ENCODE data around the gene PLEKHA7. TPM values are rescaled to one million over a fixed set of nuclear protein-coding genes. Genes with fewer than 3 reads are reported as not detected.

PLEKHA7 gene
- total RNA-seq, 2 donors from 2014 or later, result 55.6 to 65.9 TPM

DNA sequence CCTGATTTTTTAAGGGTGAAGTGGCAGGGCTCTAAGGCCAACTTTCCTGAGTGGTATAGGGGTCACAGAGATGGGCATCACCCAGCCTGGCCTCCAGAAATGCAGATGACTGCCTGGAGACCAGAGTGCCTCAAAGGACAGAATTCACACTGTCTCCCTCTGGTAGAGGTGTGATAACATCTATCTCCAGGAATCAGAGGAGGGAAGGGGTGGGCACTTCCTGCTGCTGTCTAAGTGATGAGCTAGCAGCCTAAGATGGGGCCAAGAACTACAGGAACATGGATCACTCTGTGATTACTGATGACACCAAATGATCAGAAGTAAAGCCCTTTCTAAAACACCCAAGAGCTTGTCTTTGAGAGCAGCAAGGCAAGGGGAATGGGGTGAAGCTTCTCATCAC lies 213.8 kb downstream of the PLEKHA7 start:
- Histone ChIP-seq H3K27me3 (no peaks in the 10 kb centered on the region), H3K27ac (no peak overlapping the region), H3K4me1 (peaks cover 4% of the 10 kb centered on the region), H3K36me3 (no peaks in the 10 kb centered on the region), H3K9me3 (no peaks in the 10 kb centered on the region), H3K4me3 (no peak overlapping the region), H3K9ac (ENCODE audit: low read depth in 2 of 2, low read length in 2 of 2) (no peak overlapping the region)
- intact Hi-C loops (cut with DNase I), result no loop called here
- TF ChIP-seq, protein P1, sequence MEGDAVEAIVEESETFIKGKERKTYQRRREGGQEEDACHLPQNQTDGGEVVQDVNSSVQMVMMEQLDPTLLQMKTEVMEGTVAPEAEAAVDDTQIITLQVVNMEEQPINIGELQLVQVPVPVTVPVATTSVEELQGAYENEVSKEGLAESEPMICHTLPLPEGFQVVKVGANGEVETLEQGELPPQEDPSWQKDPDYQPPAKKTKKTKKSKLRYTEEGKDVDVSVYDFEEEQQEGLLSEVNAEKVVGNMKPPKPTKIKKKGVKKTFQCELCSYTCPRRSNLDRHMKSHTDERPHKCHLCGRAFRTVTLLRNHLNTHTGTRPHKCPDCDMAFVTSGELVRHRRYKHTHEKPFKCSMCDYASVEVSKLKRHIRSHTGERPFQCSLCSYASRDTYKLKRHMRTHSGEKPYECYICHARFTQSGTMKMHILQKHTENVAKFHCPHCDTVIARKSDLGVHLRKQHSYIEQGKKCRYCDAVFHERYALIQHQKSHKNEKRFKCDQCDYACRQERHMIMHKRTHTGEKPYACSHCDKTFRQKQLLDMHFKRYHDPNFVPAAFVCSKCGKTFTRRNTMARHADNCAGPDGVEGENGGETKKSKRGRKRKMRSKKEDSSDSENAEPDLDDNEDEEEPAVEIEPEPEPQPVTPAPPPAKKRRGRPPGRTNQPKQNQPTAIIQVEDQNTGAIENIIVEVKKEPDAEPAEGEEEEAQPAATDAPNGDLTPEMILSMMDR (IDR thresholded peaks at IDR 0.05), result no peak
- DNase-seq, result no peak

DNA sequence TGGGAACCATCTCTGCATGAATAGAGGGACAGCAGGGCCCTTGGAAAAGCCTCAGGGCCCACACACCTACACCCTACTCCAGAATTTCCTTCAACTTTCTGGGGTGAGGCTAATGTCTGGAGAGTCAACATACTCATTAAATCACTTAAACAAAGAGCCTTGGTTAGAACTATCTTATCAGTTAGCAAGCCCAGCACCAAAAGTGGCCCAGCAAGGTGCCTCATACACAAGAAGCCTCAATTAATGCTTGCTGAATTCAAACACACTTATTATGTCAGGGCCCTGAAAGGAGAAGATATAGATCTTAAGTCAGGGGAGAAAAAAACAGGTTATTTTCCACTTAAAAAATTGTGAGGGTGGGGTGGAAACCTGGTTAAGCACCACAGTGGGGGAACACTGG lies 214.3 kb downstream of the PLEKHA7 start:
- Histone ChIP-seq H3K4me1 (peaks cover 1% of the 10 kb centered on the region), H3K27me3 (no peaks in the 10 kb centered on the region), H3K4me3 (no peak overlapping the region), H3K36me3 (no peaks in the 10 kb centered on the region), H3K27ac (no peak overlapping the region), H3K9me3 (no peaks in the 10 kb centered on the region), H3K9ac (ENCODE audit: low read depth in 2 of 2, low read length in 2 of 2) (no peak overlapping the region)
- DNase-seq, result no peak
- intact Hi-C loops (cut with DNase I), result no loop called here
- TF ChIP-seq, protein P1 (IDR thresholded peaks at IDR 0.05), result no peak

DNA sequence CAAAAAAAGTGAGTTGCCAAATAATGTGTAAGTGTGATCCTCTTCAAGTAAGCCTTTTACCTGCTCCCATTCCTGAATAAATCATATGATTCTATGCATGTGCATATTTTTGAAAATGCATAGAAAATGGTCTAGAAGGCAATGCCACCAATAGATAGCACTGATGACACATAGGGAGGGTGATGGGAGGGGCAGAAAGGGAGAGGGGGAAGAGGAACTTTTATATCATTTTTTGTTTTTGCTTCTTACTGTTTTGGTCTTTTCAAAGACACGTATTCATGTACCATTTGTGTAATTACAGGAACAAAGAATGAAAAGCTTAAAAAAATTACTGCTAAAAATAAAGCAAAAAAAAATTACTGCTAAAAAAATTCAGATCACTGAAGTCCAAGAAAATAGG lies 215.0 kb downstream of the PLEKHA7 start:
- Histone ChIP-seq H3K36me3 (no peaks in the 10 kb centered on the region), H3K27me3 (no peaks in the 10 kb centered on the region), H3K9me3 (no peaks in the 10 kb centered on the region), H3K27ac (no peak overlapping the region), H3K9ac (ENCODE audit: low read depth in 2 of 2, low read length in 2 of 2) (no peak overlapping the region), H3K4me1 (no peaks in the 10 kb centered on the region), H3K4me3 (no peak overlapping the region)
- intact Hi-C loops (cut with DNase I), result no loop called here
- no peak for DNase-seq
- TF ChIP-seq, protein P1 (IDR thresholded peaks at IDR 0.05), result no peak

DNA sequence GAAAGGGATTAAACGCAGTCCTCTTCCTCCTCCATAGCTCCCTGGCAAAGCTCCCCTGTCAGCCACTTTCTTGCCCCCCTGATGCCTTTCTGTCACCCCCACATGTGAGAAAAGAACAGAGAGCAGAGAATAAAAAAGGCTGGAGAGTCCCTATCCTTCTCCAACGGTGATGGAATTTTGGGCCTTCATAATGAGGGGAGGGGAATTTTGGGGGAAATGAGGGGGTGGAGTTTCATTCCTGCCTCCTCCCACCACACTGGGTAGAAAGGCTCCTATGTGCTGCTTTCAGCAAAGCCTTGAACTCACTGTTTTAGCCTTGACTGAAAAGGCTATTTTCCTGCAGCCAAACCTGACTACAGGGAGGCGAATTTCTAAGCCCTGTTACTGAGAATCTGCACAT lies 216.4 kb downstream of the PLEKHA7 start:
- Histone ChIP-seq H3K9me3 (no peaks in the 10 kb centered on the region), H3K27me3 (no peaks in the 10 kb centered on the region), H3K4me3 (no peak overlapping the region), H3K36me3 (no peaks in the 10 kb centered on the region), H3K4me1 (no peaks in the 10 kb centered on the region), H3K9ac (ENCODE audit: low read depth in 2 of 2, low read length in 2 of 2) (no peak overlapping the region), H3K27ac (no peak overlapping the region)
- intact Hi-C loops (cut with DNase I), result no loop called here
- no peak for DNase-seq
- TF ChIP-seq, protein P1 (IDR thresholded peaks at IDR 0.05), result no peak

DNA sequence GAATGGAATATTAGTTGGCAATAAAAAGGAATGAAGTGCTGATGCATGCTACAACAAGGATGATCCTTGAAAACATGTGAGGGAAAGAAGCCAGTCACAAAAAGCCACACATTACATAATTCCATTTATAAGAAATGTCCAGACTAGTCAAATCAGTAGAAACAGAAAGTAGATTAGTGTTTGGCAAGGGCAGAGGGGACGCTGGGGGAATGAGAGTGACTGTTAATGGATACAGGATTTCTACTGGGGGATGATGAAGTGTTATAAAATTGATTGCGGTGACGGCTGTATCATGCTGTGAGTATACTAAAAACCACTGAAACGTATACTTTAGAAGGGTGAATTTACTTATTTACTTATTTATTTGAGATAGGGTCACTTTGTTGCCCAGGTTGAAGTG lies 217.9 kb downstream of the PLEKHA7 start:
- H3K9ac ChIP-seq (ENCODE audit: low read depth in 2 of 2, low read length in 2 of 2), result no peak overlapping the region
- no peak for DNase-seq
- TF ChIP-seq, protein P1 (IDR thresholded peaks at IDR 0.05), result no peak
- no peak overlapping the region for H3K27ac ChIP-seq
- H3K27me3 ChIP-seq, result no peaks in the 10 kb centered on the region
- H3K4me3 ChIP-seq, result no peak overlapping the region
- no peaks in the 10 kb centered on the region for H3K36me3 ChIP-seq
- no peaks in the 10 kb centered on the region for H3K9me3 ChIP-seq
- H3K4me1 ChIP-seq, result no peaks in the 10 kb centered on the region
- intact Hi-C loops (cut with DNase I), result no loop called here

DNA sequence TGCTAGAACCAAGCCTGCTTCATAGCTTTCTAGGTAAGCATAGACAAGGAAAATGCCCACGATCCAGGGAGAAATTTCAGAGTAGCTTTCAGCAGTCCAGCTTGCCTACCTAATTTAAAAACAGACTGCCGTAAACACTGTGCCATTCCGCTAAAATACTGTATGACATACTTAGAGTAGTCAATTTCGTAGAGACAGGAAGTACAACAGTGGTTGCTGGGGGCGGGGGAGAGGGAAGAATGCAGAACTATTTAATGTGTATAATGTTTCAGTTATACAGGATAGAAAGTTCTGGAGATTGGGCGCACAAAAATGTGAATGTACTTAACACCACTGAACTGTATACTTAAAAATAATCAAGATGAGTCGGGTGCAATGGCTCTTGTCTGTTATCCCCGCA lies 219.1 kb downstream of the PLEKHA7 start:
- TF ChIP-seq, protein P1 (IDR thresholded peaks at IDR 0.05), result no peak
- H3K27me3 ChIP-seq, result no peaks in the 10 kb centered on the region
- no peak overlapping the region for H3K27ac ChIP-seq
- no peak overlapping the region for H3K4me3 ChIP-seq
- H3K9me3 ChIP-seq, result no peaks in the 10 kb centered on the region
- no peak overlapping the region for H3K9ac ChIP-seq (ENCODE audit: low read depth in 2 of 2, low read length in 2 of 2)
- no peak for DNase-seq
- intact Hi-C loops (cut with DNase I), result no loop called here
- no peaks in the 10 kb centered on the region for H3K4me1 ChIP-seq
- H3K36me3 ChIP-seq, result no peaks in the 10 kb centered on the region
